B cell (primary cell): ENCODE results near the gene KRTAP2-2. TPM values are rescaled to one million over a fixed set of nuclear protein-coding genes. Genes with fewer than 3 reads are reported as not detected.

Source experiments
- ATAC-seq: fragments of 200-7000 bp; cut with Tn5 transposase; one replicate; pipeline ENCODE4 v1.10.0; 2021; ENCODE audit warnings: low read depth, mild to moderate bottlenecking, moderate number of reproducible peaks, moderate library complexity
- CTCF ChIA-PET: fragments of 350-600 bp; sonication (Branson Sonifier 250); formaldehyde crosslinking; loops from one replicate; lab custom pipeline; 2021; ENCODE audit warnings: antibody characterized with exemption, inconsistent platforms; lab: Charles Lee
- POLR2A ChIA-PET: fragments of 350-600 bp; sonication (Branson Sonifier 250); formaldehyde crosslinking; loops from one replicate; lab custom pipeline; 2021; ENCODE audit warnings: antibody characterized with exemption; lab: Charles Lee
- DNase-seq: peaks from one replicate; pipeline ENCODE4 v3.0.0; 2013
- H2AFZ ChIP-seq: 2 replicates; pipeline ENCODE4 v1.6.1; 2012; ENCODE audit warnings: mild to moderate bottlenecking, low read depth, low read length; ENCODE audit not compliant: insufficient read depth, poor library complexity, severe bottlenecking
- H3K27ac ChIP-seq, 2 donors: 1 replicate in 1 of 2; 2 replicates in 1 of 2; pipeline ENCODE4 v1.5.1; 2012 to 2013; ENCODE audit warnings: low read length in 2 of 2, mild to moderate bottlenecking in 2 of 2, moderate library complexity in 1 of 2
- H3K27me3 ChIP-seq, 4 experiments: fragments of 200-600 bp in 1 of 4; sonication (generic) in 1 of 4; replicated peaks in 1 of 4; 1 replicate in 2 of 4; 2 replicates in 2 of 4; pipeline versions ENCODE4 v1.6.1 to v1.7.0; 2013 to 2016; ENCODE audit warnings: low read length in 3 of 4, mild to moderate bottlenecking in 2 of 4, mixed read lengths in 1 of 4, moderate library complexity in 1 of 4; ENCODE audit not compliant: insufficient read depth in 4 of 4, control insufficient read depth in 3 of 4; ENCODE audit errors: control extremely low read depth in 1 of 4
- H3K36me3 ChIP-seq, 2 experiments: replicated peaks in 1 of 2; 1 replicate in 1 of 2; 2 replicates in 1 of 2; pipeline versions ENCODE4 v1.6.1 to v1.7.1; 2013; ENCODE audit warnings: low read length in 1 of 2; ENCODE audit not compliant: insufficient read depth in 2 of 2, control insufficient read depth in 1 of 2; ENCODE audit errors: control extremely low read depth in 1 of 2, extremely low read depth in 1 of 2
- H3K4me1 ChIP-seq, 2 donors: fragments of 200-600 bp in 1 of 2; sonication (generic) in 1 of 2; 1 replicate in 1 of 2; 2 replicates in 1 of 2; pipeline versions ENCODE4 v1.5.1 to v1.6.1; 2013 to 2017; ENCODE audit warnings: low read length in 2 of 2; ENCODE audit not compliant: control insufficient read depth in 2 of 2, insufficient read depth in 2 of 2
- H3K4me2 ChIP-seq: replicated peaks from 2 replicates; pipeline ENCODE3; 2012; ENCODE audit warnings: mild to moderate bottlenecking, low read depth, low read length; ENCODE audit not compliant: poor library complexity, severe bottlenecking
- H3K4me3 ChIP-seq, 5 experiments: fragments of 200-600 bp in 1 of 5; sonication (generic) in 1 of 5; 1 replicate in 3 of 5; 2 replicates in 2 of 5; pipeline versions ENCODE4 v1.5.1 to v1.7.0; 2011 to 2016; ENCODE audit warnings: low read length in 4 of 5, mild to moderate bottlenecking in 4 of 5, low read depth in 2 of 5, control low read depth in 1 of 5, moderate library complexity in 1 of 5; ENCODE audit not compliant: insufficient read depth in 1 of 5; ENCODE audit errors: control extremely low read depth in 1 of 5, extremely low read depth in 1 of 5
- H3K79me2 ChIP-seq: fragments of 200-600 bp; sonication (generic); one replicate; pipeline ENCODE4 v1.6.0; 2016; ENCODE audit warnings: low read length; ENCODE audit not compliant: control insufficient read depth, insufficient read depth
- H3K9ac ChIP-seq: fragments of 200-600 bp; sonication (generic); 2 replicates; pipeline ENCODE4 v1.6.1; 2017; ENCODE audit warnings: mild to moderate bottlenecking, low read length, moderate library complexity
- H3K9me3 ChIP-seq, 3 donors: one replicate each; pipeline versions ENCODE4 v1.6.1 to v1.7.1; 2013; ENCODE audit warnings: low read length in 2 of 3; ENCODE audit not compliant: control insufficient read depth in 2 of 3, insufficient read depth in 1 of 3; ENCODE audit errors: control extremely low read depth in 1 of 3
- H4K20me1 ChIP-seq: 2 replicates; pipeline ENCODE4 v1.6.0; 2012; ENCODE audit warnings: mild to moderate bottlenecking, low read length; ENCODE audit not compliant: insufficient read depth, control insufficient read depth, poor library complexity, severe bottlenecking
- H3K27ac Mint-ChIP-seq: one replicate; pipeline ENCODE4 v1.8.0; 2021; ENCODE audit warnings: mixed read lengths
- H3K27me3 Mint-ChIP-seq: one replicate; pipeline ENCODE4 v1.8.0; 2021; ENCODE audit warnings: mixed read lengths
- H3K4me1 Mint-ChIP-seq: one replicate; pipeline ENCODE4 v1.8.0; 2021; ENCODE audit warnings: mixed read lengths
- H3K4me3 Mint-ChIP-seq: one replicate; pipeline ENCODE4 v1.8.0; 2021; ENCODE audit warnings: mixed read lengths
- H3K9me3 Mint-ChIP-seq: one replicate; pipeline ENCODE4 v1.8.0; 2022; ENCODE audit warnings: mixed read lengths; ENCODE audit not compliant: insufficient read depth
- CTCF ChIP-seq: fragments of 200-600 bp; IDR thresholded peaks from one replicate; pipeline ENCODE4 v1.8.0; 2022; ENCODE audit warnings: antibody characterized with exemption, mild to moderate bottlenecking
- EZH2 ChIP-seq: IDR thresholded peaks from 2 replicates; pipeline ENCODE4 v1.6.1; 2012; ENCODE audit warnings: borderline replicate concordance, low read depth, mild to moderate bottlenecking, moderate library complexity, low read length; ENCODE audit not compliant: insufficient read depth, poor library complexity, severe bottlenecking
- WGBS: methylation state at CpG from one replicate; pipeline ENCODE4 v1.1.5; 2013; ENCODE audit warnings: missing lambda C conversion rate; ENCODE audit not compliant: insufficient coverage; 5-methylcytosine and 5-hydroxymethylcytosine counted together
- intact Hi-C: fragments of 100-400 bp; cut with micrococcal nuclease; formaldehyde crosslinking; loops from one replicate; pipeline ENCODE4 v1.10.0; 2022
- polyA plus RNA-seq: library from polyadenylated mRNA; depleted of rRNA; stranded (reverse); fragments of >200 nt; gene quantifications from 2 replicates; pipeline ENCODE4 v1.2.3, GENCODE V29; 2012
- total RNA-seq, 2 donors: library from RNA; stranded (reverse); fragments of 120-200 nt in 1 of 2; gene quantifications; 1 replicate in 1 of 2; 2 replicates in 1 of 2; pipeline versions ENCODE4 v1.2.3 to v1.2.4, GENCODE V29; 2013 to 2022

KRTAP2-2 gene
- total and polyA plus RNA-seq, 2 donors (not counting 1 experiment from before 2014, with no cell fraction given), result not detected

- no peaks in the 10 kb centered on the region for H3K27me3 ChIP-seq
- H2AFZ ChIP-seq, result no peak overlapping the region
- TF ChIP-seq EZH2, result no peak
- TF ChIP-seq CTCF, result no peak
- H3K4me1 ChIP-seq, result no peaks in the 10 kb centered on the region
- no peak overlapping the region for H3K4me3 ChIP-seq
- CTCF ChIA-PET, result no interaction called here
- H3K4me1 Mint-ChIP-seq, result no peaks in the 10 kb centered on the region
- no peak for DNase-seq
- no peak overlapping the region for H3K9ac ChIP-seq
- no peak overlapping the region for H3K4me2 ChIP-seq
- no peaks in the 10 kb centered on the region for H3K79me2 ChIP-seq
- intact Hi-C loops, result no loop called here
- 90% methylated on average over 4 of the region's 4 CpGs for WGBS
- peaks cover 46% of the 10 kb centered on the region for H3K27me3 Mint-ChIP-seq
- H3K27ac Mint-ChIP-seq, result no peak overlapping the region
- H3K9me3 Mint-ChIP-seq, result no peaks in the 10 kb centered on the region
- H4K20me1 ChIP-seq, result no peaks in the 10 kb centered on the region
- H3K36me3 ChIP-seq, result no peaks in the 10 kb centered on the region
- ATAC-seq, result no peak
- POLR2A ChIA-PET, result no interaction called here
- no peak overlapping the region for H3K4me3 Mint-ChIP-seq
- H3K27ac ChIP-seq, result no peak overlapping the region
- H3K9me3 ChIP-seq, result peaks cover 0 to 2% (median 1%) of the 10 kb centered on the region in 3 donors
Measured at GRCh38 chr17:41054025-41054424, 1.0 kb downstream of the KRTAP2-2 start.

- no peaks in the 10 kb centered on the region for H3K79me2 ChIP-seq
- no peak overlapping the region for H2AFZ ChIP-seq
- no peak overlapping the region for H3K4me3 Mint-ChIP-seq
- no peak overlapping the region for H3K4me2 ChIP-seq
- CTCF ChIA-PET, result no interaction called here
- H3K9me3 Mint-ChIP-seq, result no peaks in the 10 kb centered on the region
- peaks cover 0 to 2% (median under 1%) of the 10 kb centered on the region in 3 donors for H3K9me3 ChIP-seq
- H4K20me1 ChIP-seq, result no peaks in the 10 kb centered on the region
- no peaks in the 10 kb centered on the region for H3K27me3 ChIP-seq
- no peaks in the 10 kb centered on the region for H3K4me1 ChIP-seq
- TF ChIP-seq CTCF, result no peak
- TF ChIP-seq EZH2, result no peak
- H3K4me1 Mint-ChIP-seq, result no peaks in the 10 kb centered on the region
- ATAC-seq (no peak), DNase-seq (no peak)
- H3K27ac Mint-ChIP-seq, result no peak overlapping the region
- POLR2A ChIA-PET, result no interaction called here
- peaks cover 38% of the 10 kb centered on the region for H3K27me3 Mint-ChIP-seq
- no peak overlapping the region for H3K9ac ChIP-seq
- no peaks in the 10 kb centered on the region for H3K36me3 ChIP-seq
- intact Hi-C loops, result no loop called here
- H3K27ac ChIP-seq, result no peak overlapping the region
- no peak overlapping the region for H3K4me3 ChIP-seq
Measured at GRCh38 chr17:41052566-41052965, 2.5 kb downstream of the KRTAP2-2 start.
